ENCODE measurements around the gene HLA-DQB1. TPM values are rescaled to one million over a fixed set of nuclear protein-coding genes. Genes with fewer than 3 reads are reported as not detected.

HLA-DQB1 gene
- total RNA-seq, 1 experiment from 2014 or later, result 126 TPM

- no peaks in the 10 kb centered on the region for H3K27me3 ChIP-seq (ENCODE audit: low read length)
- no peaks in the 10 kb centered on the region for H4K20me1 ChIP-seq (ENCODE audit: insufficient read depth, low read depth, low read length)
- H3K79me2 ChIP-seq (ENCODE audit: low read length), result no peaks in the 10 kb centered on the region
- H3K9me3 ChIP-seq (ENCODE audit: low read length), result no peaks in the 10 kb centered on the region
- H3K4me2 ChIP-seq (ENCODE audit: low read depth, low read length, poor library complexity, severe bottlenecking), result peak overlapping the region; percentile 49
- H3K27ac ChIP-seq (ENCODE audit: low read length), result peak overlapping the region; percentile 98
- no peaks in the 10 kb centered on the region for H3K36me3 ChIP-seq (ENCODE audit: insufficient read depth, low read length)
- H2AFZ ChIP-seq (ENCODE audit: low read length), result peak overlapping the region; percentile 52; the same call in 1 of the 2 replicates
- H3K4me3 ChIP-seq (ENCODE audit: low read length), result no peak overlapping the region
- DNase-seq, result peak; percentile 91
- H3K9me2 ChIP-seq (replicated peaks; ENCODE audit: insufficient read depth, low read length), result no peaks in the 10 kb centered on the region
- H3K4me1 ChIP-seq (ENCODE audit: low read length), result peaks cover 70% of the 10 kb centered on the region
- H3K9ac ChIP-seq (ENCODE audit: low read length), result peak overlapping the region; percentile 9; the same call in 1 of the 2 replicates
These were observed 38.6 kb downstream of the HLA-DQB1 start for GRCh38 chr6:32627831-32628230.

GRCh38 chr6:32627249-32627648 lies 39.2 kb downstream of the HLA-DQB1 start:
- Histone ChIP-seq H3K27ac (ENCODE audit: low read length) (peak overlapping the region; percentile 98), H4K20me1 (ENCODE audit: insufficient read depth, low read depth, low read length) (no peaks in the 10 kb centered on the region), H3K4me3 (ENCODE audit: low read length) (no peak overlapping the region), H3K27me3 (ENCODE audit: low read length) (no peaks in the 10 kb centered on the region), H2AFZ (ENCODE audit: low read length) (no peak overlapping the region), H3K4me2 (ENCODE audit: low read depth, low read length, poor library complexity, severe bottlenecking) (peak overlapping the region; percentile 49), H3K9ac (ENCODE audit: low read length) (peak overlapping the region; percentile 47), H3K36me3 (ENCODE audit: insufficient read depth, low read length) (no peaks in the 10 kb centered on the region), H3K9me2 (replicated peaks; ENCODE audit: insufficient read depth, low read length) (no peaks in the 10 kb centered on the region), H3K4me1 (ENCODE audit: low read length) (peaks cover 71% of the 10 kb centered on the region), H3K9me3 (ENCODE audit: low read length) (no peaks in the 10 kb centered on the region), H3K79me2 (ENCODE audit: low read length) (no peaks in the 10 kb centered on the region)
- peak; percentile 48 for DNase-seq

GRCh38 chr6:32625137-32625536 lies 41.3 kb downstream of the HLA-DQB1 start:
- Histone ChIP-seq H3K4me1 (ENCODE audit: low read length) (peaks cover 76% of the 10 kb centered on the region), H3K27me3 (ENCODE audit: low read length) (no peaks in the 10 kb centered on the region), H3K4me2 (ENCODE audit: low read depth, low read length, poor library complexity, severe bottlenecking) (peak overlapping the region; percentile 68), H3K9me2 (replicated peaks; ENCODE audit: insufficient read depth, low read length) (no peaks in the 10 kb centered on the region), H3K9me3 (ENCODE audit: low read length) (peaks cover 3% of the 10 kb centered on the region; the same call in 1 of the 2 replicates), H3K79me2 (ENCODE audit: low read length) (no peaks in the 10 kb centered on the region), H2AFZ (ENCODE audit: low read length) (no peak overlapping the region), H3K9ac (ENCODE audit: low read length) (peak overlapping the region; percentile 74), H3K4me3 (ENCODE audit: low read length) (peak overlapping the region; percentile 53), H3K27ac (ENCODE audit: low read length) (peak overlapping the region; percentile 98), H3K36me3 (ENCODE audit: insufficient read depth, low read length) (no peaks in the 10 kb centered on the region), H4K20me1 (ENCODE audit: insufficient read depth, low read depth, low read length) (no peaks in the 10 kb centered on the region)
- peak; percentile 71 for DNase-seq

GRCh38 chr6:32624565-32624964 lies 41.9 kb downstream of the HLA-DQB1 start:
- Histone ChIP-seq H3K4me2 (ENCODE audit: low read depth, low read length, poor library complexity, severe bottlenecking) (peak overlapping the region; percentile 68), H3K27ac (ENCODE audit: low read length) (peak overlapping the region; percentile 98), H3K9me3 (ENCODE audit: low read length) (peaks cover 3% of the 10 kb centered on the region; the same call in 1 of the 2 replicates), H3K36me3 (ENCODE audit: insufficient read depth, low read length) (no peaks in the 10 kb centered on the region), H3K9ac (ENCODE audit: low read length) (peak overlapping the region; percentile 74), H3K4me3 (ENCODE audit: low read length) (peak overlapping the region; percentile 53), H3K27me3 (ENCODE audit: low read length) (no peaks in the 10 kb centered on the region), H2AFZ (ENCODE audit: low read length) (no peak overlapping the region), H4K20me1 (ENCODE audit: insufficient read depth, low read depth, low read length) (no peaks in the 10 kb centered on the region), H3K79me2 (ENCODE audit: low read length) (no peaks in the 10 kb centered on the region), H3K4me1 (ENCODE audit: low read length) (peaks cover 74% of the 10 kb centered on the region), H3K9me2 (replicated peaks; ENCODE audit: insufficient read depth, low read length) (no peaks in the 10 kb centered on the region)
- DNase-seq, result no peak

- H3K79me2 ChIP-seq (ENCODE audit: low read length), result no peaks in the 10 kb centered on the region
- H3K27me3 ChIP-seq (ENCODE audit: low read length), result no peaks in the 10 kb centered on the region
- peak overlapping the region; percentile 68 for H3K4me2 ChIP-seq (ENCODE audit: low read depth, low read length, poor library complexity, severe bottlenecking)
- H4K20me1 ChIP-seq (ENCODE audit: insufficient read depth, low read depth, low read length), result no peaks in the 10 kb centered on the region
- H3K4me1 ChIP-seq (ENCODE audit: low read length), result peaks cover 74% of the 10 kb centered on the region
- peak overlapping the region; percentile 98 for H3K27ac ChIP-seq (ENCODE audit: low read length)
- no peaks in the 10 kb centered on the region for H3K36me3 ChIP-seq (ENCODE audit: insufficient read depth, low read length)
- H3K9me2 ChIP-seq (replicated peaks; ENCODE audit: insufficient read depth, low read length), result no peaks in the 10 kb centered on the region
- H3K9ac ChIP-seq (ENCODE audit: low read length), result peak overlapping the region; percentile 74
- peak overlapping the region; percentile 53 for H3K4me3 ChIP-seq (ENCODE audit: low read length)
- no peak overlapping the region for H2AFZ ChIP-seq (ENCODE audit: low read length)
- peak; percentile 94 for DNase-seq
- H3K9me3 ChIP-seq (ENCODE audit: low read length), result peaks cover 3% of the 10 kb centered on the region; the same call in 1 of the 2 replicates
These were observed 42.8 kb downstream of the HLA-DQB1 start for GRCh38 chr6:32623693-32624092.

DNA sequence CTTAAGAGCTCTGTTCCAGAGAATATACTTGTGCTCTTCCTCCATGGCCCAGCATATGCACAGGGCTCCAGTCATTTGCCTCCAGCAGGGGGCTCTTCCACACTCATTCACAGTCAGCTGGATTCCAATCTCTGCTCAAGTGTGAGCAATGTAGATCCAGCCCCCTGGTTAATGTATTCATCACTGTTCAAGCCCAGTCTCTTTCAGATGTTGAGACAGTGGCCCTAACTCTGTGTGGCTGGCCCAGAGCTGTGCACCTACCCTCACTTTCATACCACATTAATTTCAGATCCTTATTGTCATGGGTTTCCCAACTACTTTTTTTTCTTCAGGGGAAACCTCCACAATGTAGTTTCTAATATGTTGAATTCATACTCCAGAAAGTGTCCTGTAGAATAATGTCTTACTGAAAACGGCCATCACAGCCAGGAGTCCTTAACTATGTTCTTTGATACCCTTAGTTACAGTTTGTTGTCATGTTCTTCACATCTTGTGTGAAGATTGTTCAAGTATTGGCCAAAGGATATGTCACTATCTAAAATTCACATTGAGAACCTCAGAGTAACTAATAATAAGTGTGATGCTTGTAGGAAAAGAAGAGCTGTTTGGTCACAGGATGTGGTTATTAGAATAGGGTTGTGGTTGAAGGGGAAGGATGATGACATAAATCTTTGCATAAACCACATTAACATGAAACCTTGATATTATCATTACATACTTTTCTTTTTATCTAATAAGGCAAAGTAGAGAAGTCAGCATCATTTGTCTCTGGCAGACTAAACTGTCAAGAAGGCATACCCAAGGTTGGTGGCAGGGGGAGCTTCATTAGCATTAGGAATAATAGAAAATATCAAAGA lies 43.7 kb downstream of the HLA-DQB1 start:
- DNase-seq, result peak; percentile 96
- Histone ChIP-seq H3K4me3 (ENCODE audit: low read length) (peak overlapping the region; percentile 53), H4K20me1 (ENCODE audit: insufficient read depth, low read depth, low read length) (no peaks in the 10 kb centered on the region), H3K9ac (ENCODE audit: low read length) (peak overlapping the region; percentile 74), H3K9me3 (ENCODE audit: low read length) (peaks cover 5% of the 10 kb centered on the region; the same call in 1 of the 2 replicates), H3K9me2 (replicated peaks; ENCODE audit: insufficient read depth, low read length) (no peaks in the 10 kb centered on the region), H3K27ac (ENCODE audit: low read length) (peak overlapping the region; percentile 98), H3K27me3 (ENCODE audit: low read length) (no peaks in the 10 kb centered on the region), H3K79me2 (ENCODE audit: low read length) (no peaks in the 10 kb centered on the region), H3K4me1 (ENCODE audit: low read length) (peaks cover 66% of the 10 kb centered on the region), H3K4me2 (ENCODE audit: low read depth, low read length, poor library complexity, severe bottlenecking) (peak overlapping the region; percentile 68), H3K36me3 (ENCODE audit: insufficient read depth, low read length) (no peaks in the 10 kb centered on the region), H2AFZ (ENCODE audit: low read length) (peak overlapping the region; percentile 33; the same call in 1 of the 2 replicates)

DNA sequence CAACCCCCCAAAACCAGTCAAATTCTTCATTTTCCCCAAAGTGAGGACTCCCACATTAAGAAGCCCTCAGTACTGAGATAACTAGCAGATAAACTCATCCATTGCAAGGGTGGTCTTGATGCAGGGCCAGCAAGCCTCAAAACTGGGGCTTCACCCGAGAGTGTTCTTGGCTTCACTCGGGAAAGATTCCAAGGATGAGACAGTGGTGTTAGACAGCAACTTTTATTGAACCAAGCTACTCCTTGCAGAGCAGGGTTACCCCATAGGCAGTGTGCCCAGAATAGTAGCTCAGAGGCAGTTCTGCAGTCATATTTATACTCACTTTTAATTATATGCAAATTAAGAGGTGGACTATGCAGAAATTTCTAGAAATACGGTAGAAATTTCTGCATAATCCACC lies 45.1 kb downstream of the HLA-DQB1 start:
- Histone ChIP-seq H3K9me3 (ENCODE audit: low read length) (peaks cover 8% of the 10 kb centered on the region; the same call in 1 of the 2 replicates), H3K9ac (ENCODE audit: low read length) (no peak overlapping the region), H4K20me1 (ENCODE audit: insufficient read depth, low read depth, low read length) (no peaks in the 10 kb centered on the region), H3K79me2 (ENCODE audit: low read length) (no peaks in the 10 kb centered on the region), H3K36me3 (ENCODE audit: insufficient read depth, low read length) (no peaks in the 10 kb centered on the region), H2AFZ (ENCODE audit: low read length) (no peak overlapping the region), H3K9me2 (replicated peaks; ENCODE audit: insufficient read depth, low read length) (no peaks in the 10 kb centered on the region), H3K27me3 (ENCODE audit: low read length) (no peaks in the 10 kb centered on the region), H3K27ac (ENCODE audit: low read length) (peak overlapping the region; percentile 98; the same call in 1 of the 2 replicates), H3K4me1 (ENCODE audit: low read length) (peaks cover 52% of the 10 kb centered on the region), H3K4me2 (ENCODE audit: low read depth, low read length, poor library complexity, severe bottlenecking) (no peak overlapping the region), H3K4me3 (ENCODE audit: low read length) (no peak overlapping the region)
- no peak for DNase-seq

DNA sequence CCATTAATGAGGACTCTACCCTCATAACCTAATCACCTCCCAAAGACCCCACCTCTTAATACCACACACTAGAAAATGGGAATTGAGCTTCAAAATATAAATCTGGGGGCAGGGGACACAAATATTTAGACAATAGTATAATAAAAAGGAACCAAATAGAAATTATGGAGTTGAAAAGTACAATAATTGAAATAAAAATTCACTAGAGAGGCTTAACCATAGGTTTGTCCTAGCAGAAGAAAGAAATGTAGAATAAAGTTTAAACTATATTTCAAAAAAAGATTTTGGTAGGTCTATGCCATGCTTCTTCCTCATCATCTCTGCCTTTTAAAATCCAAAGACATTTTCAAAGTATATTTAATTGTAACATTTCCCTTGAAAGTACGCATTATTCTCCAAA lies 48.7 kb downstream of the HLA-DQB1 start:
- no peak overlapping the region for H3K4me3 ChIP-seq (ENCODE audit: low read length)
- H3K4me1 ChIP-seq (ENCODE audit: low read length), result peaks cover 17% of the 10 kb centered on the region
- H3K9ac ChIP-seq (ENCODE audit: low read length), result no peak overlapping the region
- H3K4me2 ChIP-seq (ENCODE audit: low read depth, low read length, poor library complexity, severe bottlenecking), result no peak overlapping the region
- no peaks in the 10 kb centered on the region for H3K9me2 ChIP-seq (replicated peaks; ENCODE audit: insufficient read depth, low read length)
- H3K9me3 ChIP-seq (ENCODE audit: low read length), result peaks cover 8% of the 10 kb centered on the region; the same call in 1 of the 2 replicates
- no peaks in the 10 kb centered on the region for H3K36me3 ChIP-seq (ENCODE audit: insufficient read depth, low read length)
- peak; percentile 66 for DNase-seq
- H3K27ac ChIP-seq (ENCODE audit: low read length), result no peak overlapping the region
- H4K20me1 ChIP-seq (ENCODE audit: insufficient read depth, low read depth, low read length), result no peaks in the 10 kb centered on the region
- H3K27me3 ChIP-seq (ENCODE audit: low read length), result no peaks in the 10 kb centered on the region
- no peak overlapping the region for H2AFZ ChIP-seq (ENCODE audit: low read length)
- no peaks in the 10 kb centered on the region for H3K79me2 ChIP-seq (ENCODE audit: low read length)

All from Karpas-422 (cell line).